ENCODE data around the gene KANSL1. TPM values are rescaled to one million over a fixed set of nuclear protein-coding genes. Genes with fewer than 3 reads are reported as not detected.
A peak's percentile ranks its signal among the peaks of the same experiment; 100 is the strongest.

The KANSL1 gene
- total RNA-seq, 4 donors from 2014 or later, result 91.3 to 120 (median 105) TPM

DNA sequence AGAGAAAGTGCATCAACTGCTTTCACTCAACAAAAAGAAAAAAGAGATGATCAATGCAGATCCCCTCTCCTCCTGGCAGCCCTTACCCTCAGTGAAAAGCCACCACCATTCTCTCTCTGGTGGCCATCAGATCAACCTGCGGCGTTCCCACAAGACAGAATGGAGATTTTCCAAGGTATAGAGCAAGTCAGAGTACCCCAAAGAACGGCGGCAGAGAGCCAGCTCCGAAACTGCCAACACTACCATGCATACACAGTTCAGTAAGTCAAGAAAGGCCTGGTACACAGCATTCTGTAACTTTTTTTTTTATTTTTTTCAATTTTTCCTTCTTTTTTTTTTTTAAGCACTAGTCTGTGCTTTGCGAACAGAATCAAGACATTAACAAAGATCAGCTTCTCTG lies 163.6 kb downstream of the KANSL1 start:
- WGBS, 2 donors, result 89 to 93% methylated on average over 6 of the region's 6 CpGs
- no peak overlapping the region for H3K4me3 ChIP-seq
- H3K27ac ChIP-seq, result no peak overlapping the region
- H3K27me3 ChIP-seq, result no peaks in the 10 kb centered on the region
- TF ChIP-seq, protein P1, sequence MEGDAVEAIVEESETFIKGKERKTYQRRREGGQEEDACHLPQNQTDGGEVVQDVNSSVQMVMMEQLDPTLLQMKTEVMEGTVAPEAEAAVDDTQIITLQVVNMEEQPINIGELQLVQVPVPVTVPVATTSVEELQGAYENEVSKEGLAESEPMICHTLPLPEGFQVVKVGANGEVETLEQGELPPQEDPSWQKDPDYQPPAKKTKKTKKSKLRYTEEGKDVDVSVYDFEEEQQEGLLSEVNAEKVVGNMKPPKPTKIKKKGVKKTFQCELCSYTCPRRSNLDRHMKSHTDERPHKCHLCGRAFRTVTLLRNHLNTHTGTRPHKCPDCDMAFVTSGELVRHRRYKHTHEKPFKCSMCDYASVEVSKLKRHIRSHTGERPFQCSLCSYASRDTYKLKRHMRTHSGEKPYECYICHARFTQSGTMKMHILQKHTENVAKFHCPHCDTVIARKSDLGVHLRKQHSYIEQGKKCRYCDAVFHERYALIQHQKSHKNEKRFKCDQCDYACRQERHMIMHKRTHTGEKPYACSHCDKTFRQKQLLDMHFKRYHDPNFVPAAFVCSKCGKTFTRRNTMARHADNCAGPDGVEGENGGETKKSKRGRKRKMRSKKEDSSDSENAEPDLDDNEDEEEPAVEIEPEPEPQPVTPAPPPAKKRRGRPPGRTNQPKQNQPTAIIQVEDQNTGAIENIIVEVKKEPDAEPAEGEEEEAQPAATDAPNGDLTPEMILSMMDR (IDR thresholded peaks at IDR 0.05), result no peak
- TF ChIP-seq EP300 (IDR thresholded peaks at IDR 0.05) (no peak), POLR2A (IDR thresholded peaks at IDR 0.05) (no peak)
- DNase-seq (ENCODE audit: low spot score in 2 of 2), result no peak
- H3K36me3 ChIP-seq, result peaks cover 7 to 89% (median 34%) of the 10 kb centered on the region in 3 donors
- peaks cover 0 to 14% (median 0%) of the 10 kb centered on the region in 4 donors for H3K4me1 ChIP-seq
- no peaks in the 10 kb centered on the region for H3K9me3 ChIP-seq

DNA sequence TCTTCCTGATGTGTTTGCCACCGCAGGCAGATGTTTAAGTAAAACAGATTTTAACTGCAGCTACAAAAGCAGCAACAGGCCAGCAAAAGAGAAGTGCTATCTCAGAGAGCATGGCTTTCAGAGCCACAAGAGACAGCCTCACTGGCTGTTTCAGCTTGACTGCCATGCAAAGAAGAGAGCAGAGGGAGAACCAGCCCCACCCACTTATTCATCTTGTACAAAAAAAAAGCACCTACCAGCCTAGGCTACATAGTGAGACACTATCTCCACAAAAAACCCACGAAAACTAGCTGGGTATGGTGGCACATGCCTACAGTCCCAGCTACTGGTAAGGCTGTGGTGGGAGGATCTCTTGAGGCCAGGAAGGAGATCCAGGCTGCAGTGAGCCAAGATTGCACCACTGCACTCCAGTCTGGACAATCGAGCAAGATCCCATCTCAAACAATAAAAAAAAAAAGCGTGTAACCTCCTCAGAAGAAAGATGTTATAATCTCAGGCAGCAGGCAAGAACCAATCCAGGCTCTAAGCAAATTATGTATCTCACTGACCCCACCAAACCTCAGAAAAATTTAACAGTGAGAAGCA lies 164.2 kb downstream of the KANSL1 start:
- WGBS, 2 donors, result 73 to 74% methylated on average over 4 of the region's 4 CpGs
- no peak for DNase-seq (ENCODE audit: low spot score in 2 of 2)
- no peak for TF ChIP-seq EP300 (IDR thresholded peaks at IDR 0.05)
- TF ChIP-seq, protein P1 (IDR thresholded peaks at IDR 0.05), result no peak
- Histone ChIP-seq H3K27me3 (no peaks in the 10 kb centered on the region), H3K27ac (no peak overlapping the region), H3K9me3 (no peaks in the 10 kb centered on the region), H3K4me1 (peaks cover 0 to 14% (median 0%) of the 10 kb centered on the region in 4 donors), H3K4me3 (no peak overlapping the region), H3K36me3 (peaks cover 7 to 89% (median 28%) of the 10 kb centered on the region in 3 donors)

DNA sequence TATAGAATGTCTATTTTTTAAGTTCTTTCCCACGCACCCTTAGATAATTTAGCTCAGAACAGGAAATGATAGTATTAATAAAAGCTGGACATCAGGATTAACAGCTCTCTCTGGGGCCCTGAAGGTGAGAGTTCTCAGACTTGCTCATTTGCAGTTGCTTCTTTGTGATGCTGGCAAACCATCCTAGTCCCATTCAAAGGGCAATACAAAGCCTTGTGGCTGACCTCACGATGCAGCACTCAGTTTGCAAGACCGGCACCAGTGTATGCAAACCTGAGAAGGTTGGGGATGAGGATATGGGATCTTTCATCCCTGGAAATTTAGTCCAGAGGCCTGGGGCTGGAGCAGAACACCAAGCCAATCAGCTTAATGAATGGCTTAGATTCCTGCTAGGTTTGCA lies 164.9 kb downstream of the KANSL1 start:
- no peak for TF ChIP-seq POLR2A (IDR thresholded peaks at IDR 0.05)
- no peak overlapping the region for H3K27ac ChIP-seq
- H3K4me3 ChIP-seq, result no peak overlapping the region
- H3K27me3 ChIP-seq, result no peaks in the 10 kb centered on the region
- no peak for DNase-seq (ENCODE audit: low spot score in 2 of 2)
- H3K9me3 ChIP-seq, result no peaks in the 10 kb centered on the region
- H3K36me3 ChIP-seq, result peaks cover 7 to 89% (median 22%) of the 10 kb centered on the region in 3 donors
- WGBS, 2 donors, result 53 to 56% methylated on average over 3 of the region's 3 CpGs
- peaks cover 0 to 14% (median 0%) of the 10 kb centered on the region in 4 donors for H3K4me1 ChIP-seq

DNA sequence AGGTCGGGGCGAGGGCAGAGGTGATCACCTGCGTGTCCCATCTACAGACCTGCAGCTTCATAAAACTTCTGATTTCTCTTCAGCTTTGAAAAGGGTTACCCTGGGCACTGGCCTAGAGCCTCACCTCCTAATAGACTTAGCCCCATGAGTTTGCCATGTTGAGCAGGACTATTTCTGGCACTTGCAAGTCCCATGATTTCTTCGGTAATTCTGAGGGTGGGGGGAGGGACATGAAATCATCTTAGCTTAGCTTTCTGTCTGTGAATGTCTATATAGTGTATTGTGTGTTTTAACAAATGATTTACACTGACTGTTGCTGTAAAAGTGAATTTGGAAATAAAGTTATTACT lies 165.3 kb downstream of the KANSL1 start:
- 64 to 65% methylated on average over 4 of the region's 4 CpGs for WGBS, 2 donors

DNA sequence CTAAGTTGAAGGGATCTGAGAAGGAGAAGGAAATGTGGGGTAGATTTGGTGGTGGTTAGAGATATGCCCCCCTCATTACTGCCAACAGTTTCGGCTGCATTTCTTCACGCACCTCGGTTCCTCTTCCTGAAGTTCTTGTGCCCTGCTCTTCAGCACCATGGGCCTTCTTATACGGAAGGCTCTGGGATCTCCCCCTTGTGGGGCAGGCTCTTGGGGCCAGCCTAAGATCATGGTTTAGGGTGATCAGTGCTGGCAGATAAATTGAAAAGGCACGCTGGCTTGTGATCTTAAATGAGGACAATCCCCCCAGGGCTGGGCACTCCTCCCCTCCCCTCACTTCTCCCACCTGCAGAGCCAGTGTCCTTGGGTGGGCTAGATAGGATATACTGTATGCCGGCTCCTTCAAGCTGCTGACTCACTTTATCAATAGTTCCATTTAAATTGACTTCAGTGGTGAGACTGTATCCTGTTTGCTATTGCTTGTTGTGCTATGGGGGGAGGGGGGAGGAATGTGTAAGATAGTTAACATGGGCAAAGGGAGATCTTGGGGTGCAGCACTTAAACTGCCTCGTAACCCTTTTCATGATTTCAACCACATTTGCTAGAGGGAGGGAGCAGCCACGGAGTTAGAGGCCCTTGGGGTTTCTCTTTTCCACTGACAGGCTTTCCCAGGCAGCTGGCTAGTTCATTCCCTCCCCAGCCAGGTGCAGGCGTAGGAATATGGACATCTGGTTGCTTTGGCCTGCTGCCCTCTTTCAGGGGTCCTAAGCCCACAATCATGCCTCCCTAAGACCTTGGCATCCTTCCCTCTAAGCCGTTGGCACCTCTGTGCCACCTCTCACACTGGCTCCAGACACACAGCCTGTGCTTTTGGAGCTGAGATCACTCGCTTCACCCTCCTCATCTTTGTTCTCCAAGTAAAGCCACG lies 165.9 kb downstream of the KANSL1 start:
- Histone ChIP-seq H3K36me3 (peaks cover 3 to 81% (median 16%) of the 10 kb centered on the region in 3 donors), H3K27ac (peak overlapping the region in 2 of 4 donors; percentile 11 to 16), H3K27me3 (no peaks in the 10 kb centered on the region), H3K4me1 (peaks cover 0 to 14% (median 0%) of the 10 kb centered on the region in 4 donors), H3K9me3 (no peaks in the 10 kb centered on the region), H3K4me3 (no peak overlapping the region)
- WGBS, 2 donors, result 64 to 67% methylated on average over 12 of the region's 12 CpGs
- DNase-seq (ENCODE audit: low spot score in 2 of 2), result no peak
- TF ChIP-seq, protein P1 (IDR thresholded peaks at IDR 0.05), result no peak
- TF ChIP-seq EP300 (IDR thresholded peaks at IDR 0.05) (no peak), POLR2A (IDR thresholded peaks at IDR 0.05) (no peak)

More for the DNA sequence above, 165.3 kb downstream of the KANSL1 start:
- H3K4me1 ChIP-seq, result peaks cover 0 to 14% (median 0%) of the 10 kb centered on the region in 4 donors
- TF ChIP-seq POLR2A (IDR thresholded peaks at IDR 0.05) (no peak), EP300 (IDR thresholded peaks at IDR 0.05) (no peak)
- TF ChIP-seq, protein P1 (IDR thresholded peaks at IDR 0.05), result no peak
- peaks cover 5 to 88% (median 22%) of the 10 kb centered on the region in 3 donors for H3K36me3 ChIP-seq
- H3K4me3 ChIP-seq, result no peak overlapping the region
- H3K9me3 ChIP-seq, result no peaks in the 10 kb centered on the region
- peak overlapping the region in 1 of 4 donors; percentile 11 for H3K27ac ChIP-seq
- H3K27me3 ChIP-seq, result no peaks in the 10 kb centered on the region
- no peak for DNase-seq (ENCODE audit: low spot score in 2 of 2)
